Measurements from ENCODE around the gene OIP5.
"Not testable (repeated sequence)": the region's sequence is repeated elsewhere in the genome, so short reads cannot be mapped to it uniquely, and the experiment has no call there.

The OIP5 gene

DNA sequence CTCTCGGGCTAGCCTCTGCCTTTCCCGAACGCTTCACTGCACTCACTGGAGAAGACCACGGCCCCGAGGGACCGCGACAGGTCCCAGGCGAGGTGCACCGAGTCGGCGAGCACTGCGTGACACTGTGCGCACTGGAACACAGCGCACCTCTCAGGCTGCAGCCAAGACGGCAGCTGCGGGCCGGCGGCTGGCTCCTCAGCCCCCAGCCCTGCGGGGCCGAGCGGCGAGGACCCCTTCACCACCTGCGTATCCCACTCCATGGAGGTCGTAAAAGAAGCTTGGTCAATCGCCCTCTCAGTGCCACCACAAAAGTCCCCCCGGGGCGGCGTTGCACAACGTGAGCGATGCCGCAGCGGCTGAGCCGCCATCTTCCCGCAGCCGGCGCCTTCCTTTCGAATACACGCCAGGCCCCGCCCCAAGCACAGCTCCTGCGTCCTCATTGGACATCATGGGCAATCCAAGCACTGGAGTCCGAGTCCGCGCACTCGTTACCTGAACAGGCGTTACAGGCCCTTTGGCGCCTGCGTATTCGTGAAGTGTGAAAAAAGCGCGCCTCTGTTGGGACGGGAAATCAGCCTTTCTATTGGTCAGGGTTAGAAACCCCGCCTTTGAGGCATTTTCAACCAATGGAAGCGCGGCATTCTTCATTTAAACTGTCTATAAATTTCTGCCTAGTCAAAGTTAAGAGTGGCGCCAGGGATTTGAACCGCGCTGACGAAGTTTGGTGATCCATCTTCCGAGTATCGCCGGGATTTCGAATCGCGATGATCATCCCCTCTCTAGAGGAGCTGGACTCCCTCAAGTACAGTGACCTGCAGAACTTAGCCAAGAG is at the start of gene OIP5, which contains the start of gene NUSAP1:
TSS of gene OIP5 (minus strand) at position 398 of the 832 bp plus-strand sequence. CDS start at position 368, 30 bp downstream.
TSS of gene NUSAP1 (plus strand) at position 688 of the 832 bp plus-strand sequence. CDS start at position 765, 77 bp downstream.
- peak; percentile 96 for DNase-seq

GRCh38 chr15:41377978-41378377 is 45.6 kb upstream of the OIP5 start:
- DNase-seq: no peak

- no peak for DNase-seq
Observed at GRCh38 chr15:41367418-41367817, 35.0 kb upstream of the OIP5 start.

DNA sequence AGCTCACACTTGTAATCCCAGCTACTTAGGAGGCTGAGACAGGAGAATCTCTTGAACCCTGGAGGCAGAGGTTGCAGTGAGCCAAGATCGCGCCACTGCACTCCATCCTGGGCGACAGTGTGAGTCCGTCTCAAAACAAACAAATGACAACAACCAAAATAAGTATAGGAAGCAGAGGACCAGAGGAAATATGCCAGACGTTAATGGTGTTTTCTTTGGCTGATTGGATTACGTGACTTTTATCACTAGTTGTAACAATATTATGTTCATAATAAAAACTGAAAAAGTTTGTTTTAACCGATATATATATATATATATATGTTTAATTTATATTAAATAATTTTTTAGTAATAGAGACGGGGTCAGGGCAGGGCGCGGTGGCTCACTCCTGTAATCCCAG is 22.0 kb upstream of the OIP5 start:
- no peak for DNase-seq

GRCh38 chr15:41350057-41350717 is 17.8 kb upstream of the OIP5 start:
- no peak for DNase-seq

DNA sequence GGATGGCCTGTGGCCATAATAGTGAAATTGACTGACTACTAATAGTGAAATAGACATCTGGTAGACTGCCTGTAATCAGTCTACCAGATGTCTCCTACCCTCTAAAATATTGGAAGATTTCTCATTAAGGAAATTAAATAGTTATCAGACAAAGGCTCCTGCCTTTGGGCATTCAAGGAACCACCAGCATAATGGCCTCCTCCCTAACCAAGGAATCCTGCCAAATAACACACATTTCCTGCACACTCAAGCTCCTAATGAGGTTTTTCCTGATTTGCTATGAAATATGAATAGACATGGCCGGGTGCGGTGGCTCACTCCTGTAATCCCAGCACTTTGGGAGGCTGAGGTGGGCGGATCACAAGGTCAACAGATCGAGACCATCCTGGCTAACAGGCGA is 14.8 kb upstream of the OIP5 start:
- no peak for DNase-seq

- no peak for DNase-seq
Observed at GRCh38 chr15:41341519-41341918, 9.1 kb upstream of the OIP5 start.

- no peak for DNase-seq
Observed at GRCh38 chr15:41340189-41340695, 7.9 kb upstream of the OIP5 start.

GRCh38 chr15:41337631-41338522 is 5.5 kb upstream of the OIP5 start:
- no peak for DNase-seq

DNA sequence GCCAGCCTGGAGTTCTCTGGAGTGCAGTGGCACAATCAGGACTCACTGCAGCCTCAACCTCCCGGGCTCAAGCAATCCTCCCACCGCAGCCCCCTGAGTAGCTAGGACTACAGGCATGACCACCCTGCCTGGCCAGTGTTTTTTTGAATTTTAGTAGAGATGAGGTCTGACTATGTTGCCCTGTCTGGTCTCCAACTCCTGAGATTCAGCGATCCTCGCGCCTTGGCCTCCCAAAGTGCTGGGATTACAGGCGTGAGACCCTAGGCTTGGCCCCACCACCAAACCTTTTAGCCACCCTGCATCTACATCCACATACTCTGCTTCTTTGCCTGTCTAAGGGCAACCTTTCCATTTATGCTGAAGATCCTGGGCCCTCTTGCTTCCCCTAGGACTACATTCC is 4.7 kb upstream of the OIP5 start:
- DNase-seq: no peak

DNA sequence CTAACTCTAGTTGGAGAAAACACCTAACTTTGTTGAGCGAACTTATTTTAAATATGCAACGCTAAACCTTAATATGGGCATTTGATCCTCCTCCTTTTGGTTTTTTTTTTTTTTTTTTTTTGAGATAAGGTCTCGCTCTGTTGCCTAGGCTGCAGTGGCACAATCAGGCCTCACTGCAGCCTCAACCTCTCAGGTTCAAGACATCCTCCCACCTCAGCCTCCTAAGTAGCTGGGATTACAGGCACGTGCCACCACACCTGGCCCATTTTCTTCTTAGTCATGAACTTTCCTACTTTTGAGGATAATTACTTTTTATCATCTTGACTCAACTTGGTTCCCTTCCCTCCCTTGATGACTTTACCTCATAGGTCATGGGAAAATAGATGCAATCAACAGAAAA is 4.2 kb upstream of the OIP5 start:
- DNase-seq: no peak

- no peak for DNase-seq
Observed at GRCh38 chr15:41334293-41335120, 2.1 kb upstream of the OIP5 start.

DNA sequence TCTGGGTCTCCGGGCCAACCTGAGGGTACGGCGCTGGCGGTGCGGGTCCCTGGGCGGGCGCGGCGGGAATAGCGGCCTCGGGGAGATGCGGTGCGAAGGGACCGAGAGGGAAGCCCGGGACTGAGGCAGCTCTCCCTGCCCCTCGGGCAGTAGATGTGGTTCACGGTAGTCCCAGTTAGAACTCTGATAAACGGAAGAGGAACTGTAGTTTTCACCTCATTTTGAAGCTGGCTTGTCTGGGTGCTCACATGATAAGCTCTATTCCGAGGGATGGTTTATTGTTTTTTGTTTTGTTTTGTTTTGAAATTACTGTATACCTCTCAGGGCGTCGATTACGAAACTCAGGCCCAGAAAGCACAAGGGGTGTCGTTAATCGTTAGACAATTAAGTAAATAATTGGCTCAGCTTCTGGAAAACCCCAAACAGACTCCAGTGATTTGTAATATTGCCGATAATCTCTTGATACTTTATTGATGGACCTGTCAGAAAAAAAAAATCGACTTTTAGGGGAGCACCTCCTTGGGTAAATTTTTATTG is 703 bp upstream of the OIP5 start:
- no peak for DNase-seq

- DNase-seq: no peak
Observed at GRCh38 chr15:41331833-41332193, 578 bp downstream of the OIP5 start.

DNA sequence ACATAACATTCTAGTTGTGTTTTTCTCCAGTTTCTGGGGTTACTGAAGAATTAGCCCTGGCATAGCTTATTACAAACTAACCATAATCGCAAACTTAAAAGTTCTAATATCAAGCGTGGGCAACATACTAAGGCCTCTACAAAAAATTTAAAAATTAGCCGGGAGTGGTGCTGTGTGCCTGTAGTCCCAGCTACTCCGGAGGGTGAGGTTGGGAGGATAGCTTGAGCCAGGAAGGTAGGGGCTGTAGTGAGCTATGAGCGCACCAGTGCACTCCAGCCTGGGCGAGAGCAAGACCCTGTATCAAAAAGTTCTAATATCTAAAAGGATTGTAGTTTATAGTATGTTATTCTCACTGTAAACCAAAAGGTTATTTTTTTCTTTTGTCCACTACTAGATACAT is 1.1 kb downstream of the OIP5 start:
- DNase-seq: no peak

- DNase-seq: no peak
Observed at GRCh38 chr15:41323611-41324010, 8.8 kb downstream of the OIP5 start.

GRCh38 chr15:41320805-41321330 is 11.5 kb downstream of the OIP5 start:
- DNase-seq: not testable (repeated sequence)

DNA sequence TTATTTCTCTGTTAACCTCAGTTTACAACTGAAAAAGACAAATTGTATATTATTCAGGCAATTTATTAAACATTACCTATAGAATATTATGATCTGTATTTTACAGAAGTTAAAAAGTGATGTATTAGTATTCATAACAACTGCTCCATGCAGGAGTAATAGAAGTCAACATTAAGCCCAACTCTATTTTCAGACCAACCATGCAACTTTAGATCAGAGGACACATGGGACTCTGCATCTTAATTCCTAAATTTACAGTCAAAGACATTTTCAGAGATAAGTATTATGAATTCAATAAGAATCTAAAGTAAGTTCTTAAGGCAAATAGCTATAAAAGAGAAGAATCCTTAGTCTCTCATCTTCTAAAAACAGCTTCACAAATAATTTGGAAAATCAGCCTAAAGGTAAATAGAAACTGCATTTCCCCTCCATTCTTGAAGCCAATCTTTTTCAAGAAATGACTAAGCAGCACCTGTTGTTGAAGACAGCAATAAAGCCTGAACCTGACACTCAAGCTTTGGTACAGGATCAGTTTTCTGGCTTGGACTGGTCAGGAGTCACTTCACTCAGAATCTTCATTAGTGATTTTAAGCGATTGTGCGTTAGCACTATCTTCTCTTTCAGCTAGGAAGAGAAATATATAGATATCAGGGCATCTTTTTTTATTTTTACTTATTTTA is 23.0 kb downstream of the OIP5 start:
- DNase-seq: no peak

DNA sequence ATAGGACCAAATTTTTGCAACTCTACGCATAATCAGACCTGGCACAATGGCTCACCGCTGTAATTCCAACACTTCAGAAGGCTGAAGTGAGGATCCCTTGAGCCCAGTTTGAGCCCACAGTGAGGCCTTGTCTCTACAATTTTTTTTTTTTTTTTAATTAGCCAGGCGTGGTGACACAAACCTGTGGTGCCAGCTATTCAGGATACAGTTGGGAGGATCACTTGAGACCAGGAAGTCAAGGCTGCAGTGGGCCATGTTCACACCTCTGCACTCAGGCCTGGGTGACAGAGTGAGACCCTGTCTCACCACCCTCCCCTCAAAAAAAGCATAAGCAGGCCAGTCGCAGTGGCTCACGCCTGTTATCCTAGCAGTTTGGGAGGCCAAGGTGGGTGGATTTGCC is 24.7 kb downstream of the OIP5 start:
- no peak for DNase-seq

DNA sequence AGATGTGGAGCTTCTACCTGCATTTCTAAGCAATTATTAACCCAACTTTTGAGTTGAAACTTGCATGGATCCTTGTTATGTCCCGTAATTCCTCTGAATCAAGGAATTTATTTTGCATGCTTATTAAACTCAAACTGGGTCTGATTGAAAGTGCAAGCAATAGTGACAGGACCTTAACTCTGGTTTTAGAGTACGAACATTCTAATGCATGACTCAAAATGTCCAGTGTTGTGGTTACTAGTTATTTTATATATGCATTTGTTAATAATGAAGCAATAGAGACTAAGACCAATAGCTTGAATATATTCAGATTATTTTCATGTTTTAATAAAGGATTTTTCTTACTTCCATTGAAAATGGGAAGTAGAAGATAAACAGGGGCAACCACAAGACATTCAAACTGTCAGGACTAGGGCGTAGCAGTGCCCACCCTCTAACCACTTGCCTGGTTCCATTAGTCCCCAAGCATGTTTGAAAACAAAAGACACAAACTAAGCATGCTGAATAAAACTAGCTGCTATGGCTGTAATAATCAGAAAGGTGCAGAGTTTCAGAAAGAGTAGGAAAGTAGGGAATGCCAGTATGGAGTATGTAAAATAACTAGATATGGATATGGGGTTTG is 28.1 kb downstream of the OIP5 start:
- DNase-seq: no peak

DNA sequence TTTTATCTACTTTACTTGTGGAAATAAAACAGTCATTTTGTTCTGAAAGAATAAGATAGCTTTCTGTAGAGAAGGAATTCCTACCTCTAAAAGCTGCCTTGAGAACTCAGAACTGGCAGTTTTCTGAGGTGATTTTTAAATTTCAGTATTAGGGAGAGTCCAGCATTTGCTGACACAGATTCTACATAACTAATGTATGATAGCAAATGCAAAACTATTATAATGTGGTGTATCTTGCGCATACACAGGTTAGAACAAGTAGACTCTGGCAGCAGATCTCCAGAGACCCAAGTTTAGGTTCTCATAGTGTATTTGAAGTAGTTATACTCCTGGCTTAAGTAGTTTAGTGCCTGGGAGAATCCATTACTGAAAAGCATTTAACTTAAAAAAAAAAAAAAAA is 30.8 kb downstream of the OIP5 start:
- no peak for DNase-seq
